Coronary artery (tissue), 2 donors: ENCODE data around the gene NPR2.

Experiments
- DNase-seq: peaks from one replicate; pipeline ENCODE4 v3.0.0-alpha.2; 2017; ENCODE audit warnings: low spot score
- H3K27ac ChIP-seq, 2 donors: fragments of 200-600 bp; sonication (generic); one replicate each; pipeline ENCODE4 v1.5.1; 2016 to 2019
- H3K4me3 ChIP-seq: fragments of 200-600 bp; sonication (generic); 2 replicates; pipeline ENCODE4 v1.5.1; 2016; ENCODE audit warnings: mild to moderate bottlenecking, moderate library complexity
- TF ChIP-seq, protein P1 (sequence below): fragments of 200-600 bp; sonication (generic); IDR thresholded peaks from one replicate; pipeline ENCODE4 v1.5.1; 2019; ENCODE audit warnings: antibody characterized with exemption

The NPR2 gene

DNA sequence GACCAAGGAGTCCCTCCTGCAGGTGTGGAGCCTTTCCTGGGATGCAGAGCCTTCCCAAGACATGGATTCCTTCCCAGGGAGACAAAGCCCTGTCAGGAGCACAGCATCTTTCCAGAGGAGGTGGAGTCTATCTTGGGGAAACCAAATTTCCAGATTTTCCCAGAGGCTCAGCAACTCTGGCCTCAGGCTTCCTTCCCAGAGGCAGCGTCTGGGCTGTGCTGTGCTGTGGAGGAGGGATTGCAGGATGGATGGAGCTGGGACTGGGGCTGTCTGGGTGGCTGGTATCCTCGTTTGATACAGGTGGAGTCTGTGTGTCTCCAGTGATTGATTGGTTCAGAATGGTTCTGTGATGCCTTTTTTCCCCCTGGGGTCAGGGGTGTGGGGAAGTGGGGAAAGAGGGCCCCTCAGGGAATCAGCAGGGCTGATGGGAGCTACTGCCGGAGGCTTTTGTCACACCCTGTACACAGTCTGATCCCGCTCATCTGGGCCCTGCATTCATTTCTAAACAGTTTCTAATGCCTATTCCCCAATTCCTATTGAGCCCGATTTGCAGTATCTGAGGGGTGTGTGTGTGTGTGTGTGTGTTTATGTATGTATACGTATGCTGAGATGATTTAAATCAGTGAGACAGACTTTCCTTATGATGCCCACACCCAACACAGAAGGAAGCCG is 62.8 kb downstream of the NPR2 start:
- H3K4me3 ChIP-seq = no peak overlapping the region

DNA sequence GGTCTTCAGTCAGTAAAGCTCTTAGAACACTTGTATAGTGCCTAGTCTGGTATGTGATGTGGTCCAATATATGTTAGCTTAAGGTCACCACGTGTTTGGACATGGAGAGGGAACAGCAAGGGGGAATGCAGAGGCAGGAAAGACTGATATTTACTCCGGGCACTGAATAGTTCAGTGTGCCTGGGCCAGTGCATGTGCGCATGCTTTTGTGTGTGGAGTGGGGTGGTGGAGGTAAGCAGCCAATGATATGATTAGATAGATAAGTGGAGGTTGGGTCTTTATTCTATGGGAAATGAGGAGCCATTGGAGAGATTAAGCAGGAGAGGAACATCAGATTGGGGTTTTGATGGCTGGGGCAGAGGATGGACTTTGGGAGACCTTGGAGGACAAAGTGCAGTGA is 64.8 kb downstream of the NPR2 start:
- no peak overlapping the region for H3K4me3 ChIP-seq
- DNase-seq = no peak
- H3K27ac ChIP-seq = no peak overlapping the region
- TF ChIP-seq, protein P1, sequence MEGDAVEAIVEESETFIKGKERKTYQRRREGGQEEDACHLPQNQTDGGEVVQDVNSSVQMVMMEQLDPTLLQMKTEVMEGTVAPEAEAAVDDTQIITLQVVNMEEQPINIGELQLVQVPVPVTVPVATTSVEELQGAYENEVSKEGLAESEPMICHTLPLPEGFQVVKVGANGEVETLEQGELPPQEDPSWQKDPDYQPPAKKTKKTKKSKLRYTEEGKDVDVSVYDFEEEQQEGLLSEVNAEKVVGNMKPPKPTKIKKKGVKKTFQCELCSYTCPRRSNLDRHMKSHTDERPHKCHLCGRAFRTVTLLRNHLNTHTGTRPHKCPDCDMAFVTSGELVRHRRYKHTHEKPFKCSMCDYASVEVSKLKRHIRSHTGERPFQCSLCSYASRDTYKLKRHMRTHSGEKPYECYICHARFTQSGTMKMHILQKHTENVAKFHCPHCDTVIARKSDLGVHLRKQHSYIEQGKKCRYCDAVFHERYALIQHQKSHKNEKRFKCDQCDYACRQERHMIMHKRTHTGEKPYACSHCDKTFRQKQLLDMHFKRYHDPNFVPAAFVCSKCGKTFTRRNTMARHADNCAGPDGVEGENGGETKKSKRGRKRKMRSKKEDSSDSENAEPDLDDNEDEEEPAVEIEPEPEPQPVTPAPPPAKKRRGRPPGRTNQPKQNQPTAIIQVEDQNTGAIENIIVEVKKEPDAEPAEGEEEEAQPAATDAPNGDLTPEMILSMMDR = no peak

More for the DNA sequence above, 62.8 kb downstream of the NPR2 start:
- H3K27ac ChIP-seq = no peak overlapping the region
- DNase-seq = peak; percentile 40
- TF ChIP-seq, protein P1 = no peak

DNA sequence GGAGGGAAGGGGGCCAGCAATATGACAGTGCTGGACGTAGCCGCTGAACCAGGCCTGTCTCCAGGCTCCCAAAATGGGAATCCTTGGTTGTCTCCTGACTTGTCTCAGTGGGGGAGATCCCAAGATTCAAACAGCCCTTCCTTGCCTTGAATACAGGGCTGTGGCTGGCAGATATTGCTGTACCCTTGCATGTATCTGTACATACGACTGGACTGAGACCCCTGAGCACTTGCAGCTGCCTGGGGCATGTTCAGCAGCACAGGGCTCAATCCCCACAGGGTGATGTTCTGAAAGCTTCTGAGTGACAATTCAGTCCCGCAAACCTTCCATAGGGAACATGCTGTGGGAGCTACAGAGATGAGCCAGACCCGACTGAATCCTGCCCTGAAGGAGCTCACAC is 65.5 kb downstream of the NPR2 start:
- DNase-seq = peak; percentile 29
- H3K27ac ChIP-seq = no peak overlapping the region
- TF ChIP-seq, protein P1 = no peak
- H3K4me3 ChIP-seq = no peak overlapping the region

DNA sequence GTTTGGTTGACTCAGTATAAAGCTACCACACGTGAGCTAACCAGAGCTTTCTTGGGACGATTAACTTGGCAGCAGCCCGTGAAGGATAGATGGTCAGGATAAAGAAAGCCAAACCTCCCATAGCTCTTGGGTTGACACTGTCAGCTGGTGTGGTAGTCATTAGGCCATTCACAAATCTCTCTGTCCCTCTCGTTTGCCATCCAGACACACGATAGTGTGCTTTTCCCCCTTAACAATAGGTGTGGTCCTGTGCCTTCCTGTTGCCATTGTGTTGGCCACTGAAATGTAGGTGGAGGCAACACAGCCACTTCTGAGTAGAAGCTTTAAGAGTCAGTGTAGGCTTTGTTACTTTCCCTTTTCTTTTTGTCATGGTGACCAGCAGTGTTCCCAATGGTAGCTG is 67.1 kb downstream of the NPR2 start:
- no peak overlapping the region for H3K4me3 ChIP-seq
- TF ChIP-seq, protein P1 = no peak
- no peak for DNase-seq
- H3K27ac ChIP-seq = no peak overlapping the region
